H1 (cell line): ENCODE results near the gene SLC1A7. TPM values are rescaled to one million over a fixed set of nuclear protein-coding genes. Genes with fewer than 3 reads are reported as not detected.

Source experiments
- ASH2L ChIP-seq: fragments of 200-600, 300-600 bp; sonication (generic); IDR thresholded peaks from one replicate; pipeline ENCODE4 v1.7.1; 2017; ENCODE audit warnings: low read length
- BRCA1 ChIP-seq: IDR thresholded peaks from 2 replicates; pipeline ENCODE4 v1.6.1; 2012; ENCODE audit warnings: low read depth, low read length, improper control_type of control experiment
- CHD2 ChIP-seq: IDR thresholded peaks from 2 replicates; pipeline ENCODE4 v1.6.1; 2012; ENCODE audit warnings: low read length, improper control_type of control experiment
- EZH2 ChIP-seq: fragments of 200-600 bp; sonication (generic); IDR thresholded peaks from 2 replicates; pipeline ENCODE4 v1.7.1; 2012; ENCODE audit warnings: low read depth, mild to moderate bottlenecking, moderate library complexity, low read length, inconsistent platforms; ENCODE audit not compliant: severe bottlenecking
- polyA plus RNA-seq, 7 experiments: library from polyadenylated mRNA; depleted of rRNA in 3 of 7; stranded (reverse) in 5 of 7; unstranded in 2 of 7; fragments of >200 nt in 5 of 7; fragments of 200-250 nt in 2 of 7; gene quantifications; 1 replicate in 5 of 7; 2 replicates in 1 of 7; 4 replicates in 1 of 7; pipeline versions ENCODE4 v1.2.1 to v1.2.3, GENCODE V29; 2011 to 2013; ENCODE audit warnings: missing spikeins in 2 of 7, mixed read lengths in 2 of 7
- total RNA-seq: library from RNA; stranded (reverse); fragmentation: NEBNext Ultra II Directional; extraction: Animal tissue kit (Norgen Biotek cat#: 25700); gene quantifications from 2 replicates; pipeline ENCODE4 v1.2.1, GENCODE V29; 2021

The SLC1A7 gene
- total and polyA plus RNA-seq, 2 of the 8 experiments (the other 6 are each of a cell fraction or from before 2014, with no cell fraction given), result not detected

GRCh38 chr1:53188099-53188498 is 45.7 kb upstream of the SLC1A7 start (continued):
- TF ChIP-seq ASH2L (no peak), EZH2 (no peak), BRCA1 (no peak), CHD2 (no peak)
